CMK (cell line): Measurements from ENCODE around the gene GPN2.
A peak's percentile ranks its signal among the peaks of the same experiment; 100 is the strongest.
"Not testable (repeated sequence)": the region's sequence is repeated elsewhere in the genome, so short reads cannot be mapped to it uniquely, and the experiment has no call there.

Experiments
- DNase-seq: peaks from one replicate; pipeline ENCODE4 v3.0.0-alpha.2; 2010; ENCODE audit warnings: low read depth

GPN2 gene

GRCh38 chr1:26857473-26858060 lies 32.5 kb downstream of the GPN2 start:
- DNase-seq = no peak

- DNase-seq = no peak
Measured at GRCh38 chr1:26856604-26857469, 33.2 kb downstream of the GPN2 start.

- no peak for DNase-seq
Measured at GRCh38 chr1:26856181-26856580, 33.9 kb downstream of the GPN2 start.

GRCh38 chr1:26855636-26856035 lies 34.4 kb downstream of the GPN2 start:
- DNase-seq = no peak

- no peak for DNase-seq
Measured at GRCh38 chr1:26854906-26855305, 35.2 kb downstream of the GPN2 start.

GRCh38 chr1:26853600-26853999 lies 36.5 kb downstream of the GPN2 start:
- no peak for DNase-seq

- peak; percentile 66 for DNase-seq
Measured at GRCh38 chr1:26853156-26853555, 36.9 kb downstream of the GPN2 start.

GRCh38 chr1:26852701-26853100 lies 37.4 kb downstream of the GPN2 start:
- no peak for DNase-seq

GRCh38 chr1:26851106-26851684 lies 38.9 kb downstream of the GPN2 start:
- DNase-seq = no peak

- DNase-seq = no peak
Measured at GRCh38 chr1:26848941-26849774, 40.9 kb downstream of the GPN2 start.

- no peak for DNase-seq
Measured at GRCh38 chr1:26848499-26848898, 41.6 kb downstream of the GPN2 start.

GRCh38 chr1:26847826-26848225 lies 42.3 kb downstream of the GPN2 start:
- not testable (repeated sequence) for DNase-seq

GRCh38 chr1:26844424-26845196 lies 45.5 kb downstream of the GPN2 start:
- DNase-seq = no peak

- no peak for DNase-seq
Measured at GRCh38 chr1:26839779-26840178, 50.3 kb downstream of the GPN2 start.

GRCh38 chr1:26839339-26839722 lies 50.8 kb downstream of the GPN2 start:
- DNase-seq = no peak

GRCh38 chr1:26838474-26839338 lies 51.4 kb downstream of the GPN2 start:
- DNase-seq = no peak

GRCh38 chr1:26837665-26838064 lies 52.4 kb downstream of the GPN2 start:
- not testable (repeated sequence) for DNase-seq

- DNase-seq = peak; percentile 48
Measured at GRCh38 chr1:26833432-26834405, 56.4 kb downstream of the GPN2 start.

- DNase-seq = no peak
Measured at GRCh38 chr1:26832249-26832960, 57.7 kb downstream of the GPN2 start.
